Measurements from ENCODE around the gene IL1R2.

- TF ChIP-seq CTCF (IDR thresholded peaks at IDR 0.05; ENCODE audit: low read depth, low read length, poor library complexity, severe bottlenecking) (no peak), EZH2phosphoT487 (IDR thresholded peaks at IDR 0.05; ENCODE audit: borderline replicate concordance, low read length) (no peak)
Measured at GRCh38 chr2:101956465-101957438, 35.0 kb upstream of the IL1R2 start.
